IMR-90 (cell line): ENCODE data around the gene WNT7B. TPM values are rescaled to one million over a fixed set of nuclear protein-coding genes. Genes with fewer than 3 reads are reported as not detected.

Experiments
- ATAC-seq: fragments of 200-7000 bp; cut with Tn5 transposase; 2 replicates; pipeline ENCODE4 v1.9.1; 2020; ENCODE audit warnings: low read depth, mild to moderate bottlenecking, moderate library complexity
- BruUV-seq: library from RNA; stranded (reverse); fragments of 400-500 nt; replicated peaks from 2 replicates; lab custom pipeline; 2021; lab: Mats Ljungman, UMichigan
- CTCF ChIA-PET: fragments of 300-600 bp; formaldehyde crosslinking; extraction: SDS; loops from one replicate; lab custom pipeline; 2021; ENCODE audit warnings: antibody characterized with exemption; lab: Yijun Ruan, JAX
- POLR2A ChIA-PET: fragments of 300-600 bp; sonication (Branson Sonifier 250); formaldehyde crosslinking; loops from one replicate; lab custom pipeline; 2022; ENCODE audit warnings: antibody characterized with exemption; ENCODE audit not compliant: unreplicated experiment; lab: Charles Lee
- DNase-seq: peaks from one replicate; pipeline ENCODE4 v3.0.0; 2013
- H2AFZ ChIP-seq: replicated peaks from 2 replicates; pipeline ENCODE3; 2013; ENCODE audit warnings: low read length, mild to moderate bottlenecking; ENCODE audit not compliant: poor library complexity
- H2AK5ac ChIP-seq: 2 replicates; pipeline ENCODE4 v1.6.1; 2013; ENCODE audit warnings: low read depth, low read length, inconsistent platforms
- H2AK9ac ChIP-seq: replicated peaks from 2 replicates; pipeline ENCODE3; 2013; ENCODE audit warnings: mild to moderate bottlenecking, low read depth, low read length, moderate library complexity; ENCODE audit not compliant: poor library complexity
- H2BK120ac ChIP-seq: 2 replicates; pipeline ENCODE4 v1.6.1; 2013; ENCODE audit warnings: low read depth, low read length, inconsistent platforms
- H2BK15ac ChIP-seq: 3 replicates; pipeline ENCODE4 v1.6.1; 2013; ENCODE audit warnings: low read depth, low read length, inconsistent platforms
- H2BK20ac ChIP-seq: 2 replicates; pipeline ENCODE4 v1.6.1; 2013; ENCODE audit warnings: low read depth, mild to moderate bottlenecking, inconsistent platforms, low read length, moderate library complexity
- H2BK5ac ChIP-seq: 2 replicates; pipeline ENCODE4 v1.6.1; 2013; ENCODE audit warnings: mild to moderate bottlenecking, low read depth, low read length, inconsistent platforms; ENCODE audit not compliant: poor library complexity, severe bottlenecking
- H3K14ac ChIP-seq: replicated peaks from 2 replicates; pipeline ENCODE4 v1.6.1; 2013; ENCODE audit warnings: low read depth, low read length, inconsistent platforms
- H3K18ac ChIP-seq: 2 replicates; pipeline ENCODE4 v1.6.1; 2013; ENCODE audit warnings: low read depth, low read length, control low read depth
- H3K23ac ChIP-seq: 2 replicates; pipeline ENCODE4 v1.6.1; 2013; ENCODE audit warnings: low read depth, low read length, inconsistent platforms
- H3K27ac ChIP-seq: 2 replicates; pipeline ENCODE4 v1.5.1; 2013; ENCODE audit warnings: mild to moderate bottlenecking, control low read depth, low read length; ENCODE audit not compliant: insufficient read depth
- H3K27me3 ChIP-seq: 2 replicates; pipeline ENCODE4 v1.6.1; 2013; ENCODE audit warnings: low read length; ENCODE audit not compliant: control insufficient read depth, insufficient read depth
- H3K36me3 ChIP-seq: 2 replicates; pipeline ENCODE4 v1.6.1; 2013; ENCODE audit warnings: low read length, mixed read lengths; ENCODE audit not compliant: control insufficient read depth, insufficient read depth
- H3K4ac ChIP-seq: 2 replicates; pipeline ENCODE4 v1.6.1; 2013; ENCODE audit warnings: low read depth, low read length, inconsistent platforms
- H3K4me1 ChIP-seq: 2 replicates; pipeline ENCODE4 v1.6.1; 2013; ENCODE audit warnings: low read length, mixed read lengths; ENCODE audit not compliant: control insufficient read depth, insufficient read depth
- H3K4me2 ChIP-seq: 2 replicates; pipeline ENCODE4 v1.6.1; 2013; ENCODE audit warnings: low read depth, mild to moderate bottlenecking, control low read depth, low read length, moderate library complexity
- H3K4me3 ChIP-seq: 2 replicates; pipeline ENCODE4 v1.5.1; 2013; ENCODE audit warnings: low read depth, mild to moderate bottlenecking, control low read depth, low read length, moderate library complexity; ENCODE audit not compliant: insufficient read depth
- H3K56ac ChIP-seq: 2 replicates; pipeline ENCODE4 v1.6.1; 2013; ENCODE audit warnings: low read length, inconsistent platforms; ENCODE audit not compliant: insufficient read depth; ENCODE audit errors: extremely low read depth
- H3K79me1 ChIP-seq, 2 experiments: 2 replicates each; pipeline ENCODE4 v1.6.1; 2013; ENCODE audit warnings: low read length in 2 of 2, inconsistent platforms in 1 of 2, low read depth in 1 of 2
- H3K9ac ChIP-seq: 2 replicates; pipeline ENCODE4 v1.6.1; 2013; ENCODE audit warnings: low read depth, low read length, control low read depth
- H3K9me1 ChIP-seq: 2 replicates; pipeline ENCODE4 v1.6.1; 2013; ENCODE audit warnings: low read length, inconsistent platforms; ENCODE audit not compliant: insufficient read depth
- H3K9me3 ChIP-seq: 2 replicates; pipeline ENCODE4 v1.6.1; 2013; ENCODE audit warnings: low read length; ENCODE audit not compliant: control insufficient read depth, insufficient read depth
- H4K20me1 ChIP-seq: 2 replicates; pipeline ENCODE4 v1.6.1; 2013; ENCODE audit warnings: low read length, inconsistent platforms; ENCODE audit not compliant: insufficient read depth
- H4K5ac ChIP-seq: 2 replicates; pipeline ENCODE4 v1.6.1; 2013; ENCODE audit warnings: mild to moderate bottlenecking, low read depth, low read length, control low read depth
- H4K8ac ChIP-seq, 2 experiments: 2 replicates each; pipeline ENCODE4 v1.6.1; 2013; ENCODE audit warnings: low read depth in 2 of 2, low read length in 2 of 2, control low read depth in 1 of 2, inconsistent platforms in 1 of 2
- H4K91ac ChIP-seq: 2 replicates; pipeline ENCODE4 v1.6.1; 2013; ENCODE audit warnings: low read depth, low read length, inconsistent platforms; ENCODE audit not compliant: insufficient read depth
- MXI1 ChIP-seq: IDR thresholded peaks from 2 replicates; pipeline ENCODE4 v1.6.1; 2012; ENCODE audit warnings: low read depth, mild to moderate bottlenecking, low read length, moderate library complexity, borderline replicate concordance
- RCOR1 ChIP-seq: IDR thresholded peaks from 2 replicates; pipeline ENCODE4 v1.6.1; 2012; ENCODE audit warnings: mild to moderate bottlenecking, low read length, improper control_type of control experiment; ENCODE audit not compliant: insufficient replicate concordance
- WGBS, 2 experiments: methylation state at CpG; one replicate each; pipeline versions ENCODE4 v1.1.5 to v1.1.7; 2013; ENCODE audit warnings: missing lambda C conversion rate in 2 of 2; ENCODE audit not compliant: insufficient read length in 1 of 2; ENCODE audit errors: extremely low coverage in 2 of 2; 5-methylcytosine and 5-hydroxymethylcytosine counted together
- dilution Hi-C: fragments of 300-500 bp; cut with HindIII; formaldehyde crosslinking; loops from one replicate; pipeline ENCODE4 v1.14.3; 2018; ENCODE audit warnings: low sequenced_read_pairs; ENCODE audit not compliant: unreplicated experiment
- in situ Hi-C: fragments of 300-500 bp; cut with MboI; formaldehyde crosslinking; loops from 3 replicates; pipeline ENCODE4 v1.14.3; 2019; ENCODE audit warnings: low sequenced_read_pairs, inconsistent platforms, mixed read lengths
- intact Hi-C: fragments of 100-400 bp; cut with micrococcal nuclease; formaldehyde crosslinking; loops from 2 replicates; pipeline ENCODE4 v1.10.0; 2022
- polyA plus RNA-seq, 3 experiments: library from polyadenylated mRNA; depleted of rRNA; stranded (reverse); fragments of >200 nt; gene quantifications; 2 replicates each; pipeline ENCODE4 v1.2.3, GENCODE V29; 2012; ENCODE audit warnings: low replicate concordance in 1 of 3
- total RNA-seq: library from RNA; depleted of rRNA; stranded (reverse); fragments of >200 nt; gene quantifications from 2 replicates; pipeline ENCODE4 v1.2.3, GENCODE V29; 2012
- TF ChIP-seq, protein P1 (sequence below): fragments of 150-350 bp; IDR thresholded peaks from 2 replicates; pipeline ENCODE4 v1.6.1; 2016; ENCODE audit warnings: low read depth, mild to moderate bottlenecking, low read length, moderate library complexity, borderline replicate concordance

The WNT7B gene
- total and polyA plus RNA-seq, 2 of the 4 experiments (the other 2 are of a cell fraction) = under 0.01 to 0.15 TPM

- CTCF ChIA-PET = no interaction called here
- Histone ChIP-seq H3K36me3 (no peaks in the 10 kb centered on the region), H4K20me1 (no peaks in the 10 kb centered on the region), H3K79me1 (no peaks in the 10 kb centered on the region), H4K5ac (no peak overlapping the region), H2AK9ac (no peak overlapping the region), H3K4me3 (no peak overlapping the region), H3K9ac (no peak overlapping the region), H4K8ac (no peak overlapping the region), H2BK20ac (no peak overlapping the region), H3K4me2 (no peak overlapping the region), H3K18ac (no peak overlapping the region), H3K9me3 (no peaks in the 10 kb centered on the region), H2AFZ (no peak overlapping the region), H3K27me3 (peaks cover 9% of the 10 kb centered on the region), H3K4me1 (no peaks in the 10 kb centered on the region), H3K56ac (no peak overlapping the region), H2BK120ac (no peak overlapping the region), H3K9me1 (no peaks in the 10 kb centered on the region; the same call in 1 of the 2 replicates), H2BK15ac (no peak overlapping the region), H3K4ac (no peak overlapping the region), H3K23ac (no peak overlapping the region), H3K14ac (no peak overlapping the region), H3K27ac (no peak overlapping the region), H2AK5ac (no peak overlapping the region), H2BK5ac (no peak overlapping the region), H4K91ac (no peak overlapping the region)
- no peak for TF ChIP-seq RCOR1
- TF ChIP-seq MXI1 = no peak
- TF ChIP-seq, protein P1, sequence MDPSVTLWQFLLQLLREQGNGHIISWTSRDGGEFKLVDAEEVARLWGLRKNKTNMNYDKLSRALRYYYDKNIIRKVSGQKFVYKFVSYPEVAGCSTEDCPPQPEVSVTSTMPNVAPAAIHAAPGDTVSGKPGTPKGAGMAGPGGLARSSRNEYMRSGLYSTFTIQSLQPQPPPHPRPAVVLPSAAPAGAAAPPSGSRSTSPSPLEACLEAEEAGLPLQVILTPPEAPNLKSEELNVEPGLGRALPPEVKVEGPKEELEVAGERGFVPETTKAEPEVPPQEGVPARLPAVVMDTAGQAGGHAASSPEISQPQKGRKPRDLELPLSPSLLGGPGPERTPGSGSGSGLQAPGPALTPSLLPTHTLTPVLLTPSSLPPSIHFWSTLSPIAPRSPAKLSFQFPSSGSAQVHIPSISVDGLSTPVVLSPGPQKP = no peak
- in situ Hi-C loops = no loop called here
- POLR2A ChIA-PET = no interaction called here
- ATAC-seq = no peak
- intact Hi-C loops = no loop called here
- dilution Hi-C loops = no loop called here
- no TSS peak for BruUV-seq
- WGBS, 2 experiments = 92% methylated on average over 2 of the region's 9 CpGs; no CpG with 5 or more reads in 1 of the 2 experiments
- no peak for DNase-seq
Measured at GRCh38 chr22:45927059-45927458, 49.9 kb downstream of the WNT7B start.
